ENCODE results near the gene FNBP1L. TPM values are rescaled to one million over a fixed set of nuclear protein-coding genes. Genes with fewer than 3 reads are reported as not detected.

The FNBP1L gene
- total RNA-seq, 1 donor from 2014 or later = 107 TPM

DNA sequence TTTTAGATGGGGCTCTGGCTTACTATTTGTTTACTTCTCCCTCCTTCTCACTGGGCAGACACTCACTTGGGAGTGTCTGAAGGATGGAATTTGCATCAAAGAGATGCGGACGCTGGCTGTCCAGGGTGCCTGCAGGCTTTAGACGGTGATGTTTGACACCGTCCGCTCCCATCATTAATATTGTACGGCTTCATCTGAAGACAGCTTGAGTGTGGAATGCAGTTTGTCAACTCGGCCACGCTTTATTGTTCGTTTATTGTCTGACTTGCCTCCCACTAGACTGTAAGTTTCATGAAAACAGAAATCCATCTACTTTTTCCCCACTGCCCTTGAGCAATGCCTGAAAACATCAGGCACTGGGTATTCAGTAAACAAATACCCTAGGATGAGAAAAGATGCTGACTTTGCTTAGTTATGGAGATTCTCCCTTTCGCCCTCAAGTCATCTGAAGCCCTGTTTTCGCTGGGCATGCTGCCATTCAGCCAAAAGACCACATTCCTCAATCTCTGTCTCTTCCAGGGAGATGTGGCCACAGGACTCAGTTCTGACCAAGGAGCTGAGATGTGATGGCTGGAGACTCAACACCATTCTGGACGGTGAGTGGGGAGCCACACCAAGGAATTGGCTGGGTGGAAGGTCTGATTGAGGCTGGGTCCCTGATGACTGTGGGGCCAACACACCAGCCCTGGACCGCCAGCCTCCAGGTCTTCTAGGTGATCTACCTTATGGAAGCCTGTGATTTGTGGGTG lies 146.1 kb downstream of the FNBP1L start:
- TF ChIP-seq, protein P1, sequence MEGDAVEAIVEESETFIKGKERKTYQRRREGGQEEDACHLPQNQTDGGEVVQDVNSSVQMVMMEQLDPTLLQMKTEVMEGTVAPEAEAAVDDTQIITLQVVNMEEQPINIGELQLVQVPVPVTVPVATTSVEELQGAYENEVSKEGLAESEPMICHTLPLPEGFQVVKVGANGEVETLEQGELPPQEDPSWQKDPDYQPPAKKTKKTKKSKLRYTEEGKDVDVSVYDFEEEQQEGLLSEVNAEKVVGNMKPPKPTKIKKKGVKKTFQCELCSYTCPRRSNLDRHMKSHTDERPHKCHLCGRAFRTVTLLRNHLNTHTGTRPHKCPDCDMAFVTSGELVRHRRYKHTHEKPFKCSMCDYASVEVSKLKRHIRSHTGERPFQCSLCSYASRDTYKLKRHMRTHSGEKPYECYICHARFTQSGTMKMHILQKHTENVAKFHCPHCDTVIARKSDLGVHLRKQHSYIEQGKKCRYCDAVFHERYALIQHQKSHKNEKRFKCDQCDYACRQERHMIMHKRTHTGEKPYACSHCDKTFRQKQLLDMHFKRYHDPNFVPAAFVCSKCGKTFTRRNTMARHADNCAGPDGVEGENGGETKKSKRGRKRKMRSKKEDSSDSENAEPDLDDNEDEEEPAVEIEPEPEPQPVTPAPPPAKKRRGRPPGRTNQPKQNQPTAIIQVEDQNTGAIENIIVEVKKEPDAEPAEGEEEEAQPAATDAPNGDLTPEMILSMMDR (IDR thresholded peaks at IDR 0.05; ENCODE audit: unreplicated experiment) = no peak
- Mint-ChIP-seq H3K36me3 (ENCODE audit: low read depth, unreplicated experiment) (peaks cover 10% of the 10 kb centered on the region), H3K27ac (ENCODE audit: unreplicated experiment) (no peak overlapping the region), H3K27me3 (ENCODE audit: unreplicated experiment) (peaks cover 4% of the 10 kb centered on the region), H3K4me1 (ENCODE audit: unreplicated experiment) (peaks cover 36% of the 10 kb centered on the region), H3K9me3 (ENCODE audit: unreplicated experiment) (no peaks in the 10 kb centered on the region), H3K4me3 (ENCODE audit: unreplicated experiment) (no peak overlapping the region)
- DNase-seq (ENCODE audit: low spot score) = no peak

DNA sequence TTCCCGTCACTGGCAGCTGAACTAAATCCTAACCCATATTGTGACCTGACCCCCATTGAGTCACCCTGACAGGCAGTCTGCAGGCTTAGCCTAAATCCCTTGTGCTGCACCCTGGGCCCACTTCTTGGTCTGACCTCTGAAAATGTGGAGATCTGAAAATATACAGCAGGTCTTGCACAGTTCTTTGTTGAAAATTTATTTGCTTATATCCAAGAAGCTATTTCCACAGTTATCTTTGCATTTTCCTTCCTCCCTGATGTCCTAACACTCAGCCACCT lies 146.6 kb downstream of the FNBP1L start:
- Mint-ChIP-seq H3K27ac (ENCODE audit: unreplicated experiment) (no peak overlapping the region), H3K9me3 (ENCODE audit: unreplicated experiment) (no peaks in the 10 kb centered on the region), H3K36me3 (ENCODE audit: low read depth, unreplicated experiment) (peaks cover 5% of the 10 kb centered on the region), H3K4me1 (ENCODE audit: unreplicated experiment) (peaks cover 36% of the 10 kb centered on the region), H3K4me3 (ENCODE audit: unreplicated experiment) (no peak overlapping the region), H3K27me3 (ENCODE audit: unreplicated experiment) (peaks cover 4% of the 10 kb centered on the region)
- no peak for DNase-seq (ENCODE audit: low spot score)
- TF ChIP-seq, protein P1 (IDR thresholded peaks at IDR 0.05; ENCODE audit: unreplicated experiment) = no peak

DNA sequence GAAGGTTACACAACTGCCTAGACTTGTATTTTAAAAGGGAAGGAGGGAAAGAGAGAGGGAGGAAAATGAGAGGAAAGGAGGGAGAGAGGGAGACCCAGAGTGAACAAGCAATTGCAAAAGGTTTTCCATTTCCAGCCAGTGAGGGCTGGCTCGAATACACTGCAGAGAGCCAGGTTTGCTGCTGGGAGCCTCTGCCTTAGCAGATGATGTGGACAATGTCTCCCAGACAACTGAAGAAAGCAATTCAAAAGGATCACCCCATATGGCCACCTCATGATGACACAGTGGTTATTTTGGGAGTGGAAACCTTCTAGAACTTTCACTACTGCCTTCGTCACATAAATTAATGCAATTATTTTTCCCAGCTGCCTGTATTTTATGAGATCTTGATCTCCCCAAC lies 147.3 kb downstream of the FNBP1L start:
- no peak for DNase-seq (ENCODE audit: low spot score)
- peaks cover 5% of the 10 kb centered on the region for H3K36me3 Mint-ChIP-seq (ENCODE audit: low read depth, unreplicated experiment)
- H3K27ac Mint-ChIP-seq (ENCODE audit: unreplicated experiment) = peak overlapping the region; percentile 3
- TF ChIP-seq, protein P1 (IDR thresholded peaks at IDR 0.05; ENCODE audit: unreplicated experiment) = no peak
- H3K27me3 Mint-ChIP-seq (ENCODE audit: unreplicated experiment) = peaks cover 4% of the 10 kb centered on the region
- peaks cover 35% of the 10 kb centered on the region for H3K4me1 Mint-ChIP-seq (ENCODE audit: unreplicated experiment)
- H3K4me3 Mint-ChIP-seq (ENCODE audit: unreplicated experiment) = no peak overlapping the region
- H3K9me3 Mint-ChIP-seq (ENCODE audit: unreplicated experiment) = no peaks in the 10 kb centered on the region

DNA sequence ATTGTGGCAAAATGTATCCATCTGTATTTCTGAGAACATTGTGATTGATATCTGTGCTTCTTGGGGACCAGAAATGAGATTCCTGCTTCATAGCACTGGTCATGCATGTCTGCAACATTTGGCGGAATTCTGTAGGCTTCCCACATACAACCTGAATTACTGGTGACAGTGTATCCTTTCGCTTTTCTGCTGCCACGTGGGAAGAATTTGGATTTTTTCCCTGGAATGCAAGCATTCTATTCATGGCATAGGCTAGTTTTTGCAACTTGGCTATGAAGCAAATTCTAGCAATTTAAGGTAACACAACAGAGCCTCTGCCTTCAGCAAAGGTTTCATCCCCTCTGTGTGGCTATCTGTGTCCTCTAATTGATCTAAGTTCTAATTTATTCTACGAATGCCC lies 147.8 kb downstream of the FNBP1L start:
- Mint-ChIP-seq H3K27me3 (ENCODE audit: unreplicated experiment) (peaks cover 4% of the 10 kb centered on the region), H3K27ac (ENCODE audit: unreplicated experiment) (no peak overlapping the region), H3K4me1 (ENCODE audit: unreplicated experiment) (peaks cover 35% of the 10 kb centered on the region), H3K4me3 (ENCODE audit: unreplicated experiment) (no peak overlapping the region), H3K9me3 (ENCODE audit: unreplicated experiment) (no peaks in the 10 kb centered on the region), H3K36me3 (ENCODE audit: low read depth, unreplicated experiment) (peaks cover 5% of the 10 kb centered on the region)
- TF ChIP-seq, protein P1 (IDR thresholded peaks at IDR 0.05; ENCODE audit: unreplicated experiment) = no peak
- DNase-seq (ENCODE audit: low spot score) = no peak

DNA sequence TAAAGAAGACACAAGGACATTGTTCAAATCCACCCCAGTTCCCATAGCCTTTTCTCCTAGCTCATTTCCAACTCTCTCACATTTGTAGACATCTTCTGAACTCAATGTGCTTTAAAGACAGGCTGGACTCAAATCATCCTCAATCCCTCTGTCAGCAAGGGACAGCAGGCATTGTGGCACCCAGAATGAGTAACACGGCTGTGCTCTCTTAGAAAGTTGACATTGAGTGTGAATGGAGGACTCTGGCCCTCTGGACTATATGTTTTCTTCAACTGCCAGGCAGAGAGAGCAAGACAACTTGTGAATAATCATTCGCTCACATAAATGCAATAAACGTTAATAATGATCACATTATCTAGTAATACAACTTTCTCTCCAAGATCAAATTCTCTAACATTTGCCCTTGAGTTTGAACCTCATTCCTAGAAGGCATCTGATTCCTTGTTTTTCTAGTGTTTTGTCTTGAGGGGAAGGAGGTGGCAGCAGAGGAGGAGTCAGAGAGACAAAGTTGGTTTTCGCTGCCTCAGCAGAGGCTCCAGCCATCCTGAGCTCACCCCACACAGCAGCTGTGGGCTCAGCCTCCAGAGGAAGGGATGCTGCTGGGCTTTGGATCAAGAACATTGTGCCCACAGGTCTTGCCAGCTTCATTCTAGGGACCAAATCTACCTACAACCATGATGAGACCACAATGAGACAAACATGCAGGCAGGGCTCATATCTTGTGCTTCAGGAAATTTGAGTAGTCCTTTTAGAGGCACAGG lies 148.6 kb downstream of the FNBP1L start:
- no peak for DNase-seq (ENCODE audit: low spot score)
- Mint-ChIP-seq H3K9me3 (ENCODE audit: unreplicated experiment) (no peaks in the 10 kb centered on the region), H3K27me3 (ENCODE audit: unreplicated experiment) (peaks cover 4% of the 10 kb centered on the region), H3K4me1 (ENCODE audit: unreplicated experiment) (peaks cover 35% of the 10 kb centered on the region), H3K36me3 (ENCODE audit: low read depth, unreplicated experiment) (peaks cover 5% of the 10 kb centered on the region), H3K4me3 (ENCODE audit: unreplicated experiment) (no peak overlapping the region), H3K27ac (ENCODE audit: unreplicated experiment) (no peak overlapping the region)
- TF ChIP-seq, protein P1 (IDR thresholded peaks at IDR 0.05; ENCODE audit: unreplicated experiment) = no peak

Data from endothelial cell (in vitro differentiated cells).